Measurements from ENCODE around the gene DENND1A. TPM values are rescaled to one million over a fixed set of nuclear protein-coding genes. Genes with fewer than 3 reads are reported as not detected.

DENND1A gene
- total RNA-seq, 1 donor from 2014 or later = 25.2 TPM

GRCh38 chr9:123457583-123457982 lies 472.3 kb downstream of the DENND1A start:
- TF ChIP-seq, protein P1, sequence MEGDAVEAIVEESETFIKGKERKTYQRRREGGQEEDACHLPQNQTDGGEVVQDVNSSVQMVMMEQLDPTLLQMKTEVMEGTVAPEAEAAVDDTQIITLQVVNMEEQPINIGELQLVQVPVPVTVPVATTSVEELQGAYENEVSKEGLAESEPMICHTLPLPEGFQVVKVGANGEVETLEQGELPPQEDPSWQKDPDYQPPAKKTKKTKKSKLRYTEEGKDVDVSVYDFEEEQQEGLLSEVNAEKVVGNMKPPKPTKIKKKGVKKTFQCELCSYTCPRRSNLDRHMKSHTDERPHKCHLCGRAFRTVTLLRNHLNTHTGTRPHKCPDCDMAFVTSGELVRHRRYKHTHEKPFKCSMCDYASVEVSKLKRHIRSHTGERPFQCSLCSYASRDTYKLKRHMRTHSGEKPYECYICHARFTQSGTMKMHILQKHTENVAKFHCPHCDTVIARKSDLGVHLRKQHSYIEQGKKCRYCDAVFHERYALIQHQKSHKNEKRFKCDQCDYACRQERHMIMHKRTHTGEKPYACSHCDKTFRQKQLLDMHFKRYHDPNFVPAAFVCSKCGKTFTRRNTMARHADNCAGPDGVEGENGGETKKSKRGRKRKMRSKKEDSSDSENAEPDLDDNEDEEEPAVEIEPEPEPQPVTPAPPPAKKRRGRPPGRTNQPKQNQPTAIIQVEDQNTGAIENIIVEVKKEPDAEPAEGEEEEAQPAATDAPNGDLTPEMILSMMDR (IDR thresholded peaks at IDR 0.05) = no peak
- ATAC-seq (ENCODE audit: low read depth) (no peak), DNase-seq (no peak)
- ChIA-PET CTCF (no interaction called here), POLR2A (no interaction called here)
- H3K27ac Mint-ChIP-seq = no peak overlapping the region
- no peaks in the 10 kb centered on the region for H3K9me3 Mint-ChIP-seq
- intact Hi-C loops (cut with micrococcal nuclease) = no loop called here
- no peaks in the 10 kb centered on the region for H3K27me3 Mint-ChIP-seq
- H3K36me3 Mint-ChIP-seq (ENCODE audit: low read depth) = peaks cover 38% of the 10 kb centered on the region
- H3K4me1 Mint-ChIP-seq = no peaks in the 10 kb centered on the region
- no peak overlapping the region for H3K4me3 Mint-ChIP-seq

GRCh38 chr9:123456011-123456410 lies 473.9 kb downstream of the DENND1A start:
- no peak overlapping the region for H3K4me3 Mint-ChIP-seq
- TF ChIP-seq, protein P1 (IDR thresholded peaks at IDR 0.05) = no peak
- intact Hi-C loops (cut with micrococcal nuclease) = no loop called here
- POLR2A ChIA-PET = no interaction called here
- DNase-seq (no peak), ATAC-seq (ENCODE audit: low read depth) (no peak)
- no peak overlapping the region for H3K27ac Mint-ChIP-seq
- no peaks in the 10 kb centered on the region for H3K4me1 Mint-ChIP-seq
- H3K9me3 Mint-ChIP-seq = no peaks in the 10 kb centered on the region
- H3K36me3 Mint-ChIP-seq (ENCODE audit: low read depth) = peaks cover 51% of the 10 kb centered on the region
- CTCF ChIA-PET = no interaction called here
- no peaks in the 10 kb centered on the region for H3K27me3 Mint-ChIP-seq

GRCh38 chr9:123455187-123455586 lies 474.7 kb downstream of the DENND1A start:
- TF ChIP-seq, protein P1 (IDR thresholded peaks at IDR 0.05) = no peak
- CTCF ChIA-PET = no interaction called here
- Mint-ChIP-seq H3K9me3 (no peaks in the 10 kb centered on the region), H3K36me3 (ENCODE audit: low read depth) (peaks cover 58% of the 10 kb centered on the region), H3K4me3 (no peak overlapping the region), H3K4me1 (no peaks in the 10 kb centered on the region), H3K27me3 (no peaks in the 10 kb centered on the region), H3K27ac (no peak overlapping the region)
- ATAC-seq (ENCODE audit: low read depth) (no peak), DNase-seq (no peak)
- intact Hi-C loops (cut with micrococcal nuclease) = no loop called here
- POLR2A ChIA-PET = no interaction called here

GRCh38 chr9:123454361-123454760 lies 475.6 kb downstream of the DENND1A start:
- ChIA-PET POLR2A (interaction anchor here (0.7 kb wide), 1 partner anchor 17 kb away, joined by 3 read pairs; no protein-coding TSS in a partner anchor), CTCF (no interaction called here)
- ATAC-seq (ENCODE audit: low read depth) (no peak), DNase-seq (no peak)
- Mint-ChIP-seq H3K27me3 (no peaks in the 10 kb centered on the region), H3K27ac (no peak overlapping the region), H3K36me3 (ENCODE audit: low read depth) (peaks cover 62% of the 10 kb centered on the region), H3K4me1 (no peaks in the 10 kb centered on the region), H3K4me3 (no peak overlapping the region), H3K9me3 (no peaks in the 10 kb centered on the region)
- TF ChIP-seq, protein P1 (IDR thresholded peaks at IDR 0.05) = no peak
- intact Hi-C loops (cut with micrococcal nuclease) = no loop called here

GRCh38 chr9:123453831-123454321 lies 476.1 kb downstream of the DENND1A start:
- intact Hi-C loops (cut with micrococcal nuclease) = no loop called here
- no peaks in the 10 kb centered on the region for H3K4me1 Mint-ChIP-seq
- H3K4me3 Mint-ChIP-seq = no peak overlapping the region
- ATAC-seq (ENCODE audit: low read depth) (no peak), DNase-seq (no peak)
- no peaks in the 10 kb centered on the region for H3K9me3 Mint-ChIP-seq
- ChIA-PET CTCF (no interaction called here), POLR2A (interaction anchor here (0.7 kb wide), 1 partner anchor 17 kb away, joined by 3 read pairs; no protein-coding TSS in a partner anchor)
- TF ChIP-seq, protein P1 (IDR thresholded peaks at IDR 0.05) = no peak
- no peaks in the 10 kb centered on the region for H3K27me3 Mint-ChIP-seq
- H3K36me3 Mint-ChIP-seq (ENCODE audit: low read depth) = peaks cover 62% of the 10 kb centered on the region
- no peak overlapping the region for H3K27ac Mint-ChIP-seq

All from activated B cell treated with CpG ODN at 0.5 μM for 24 hours (primary cell).